Prostate gland (tissue), 2 donors: Measurements from ENCODE around the gene C9orf153.

ENCODE experiments used
- POLR2A ChIP-seq: fragments of 450-650 bp; IDR thresholded peaks from one replicate; pipeline ENCODE4 v1.6.1; 2016; ENCODE audit warnings: antibody characterized with exemption, mild to moderate bottlenecking
- POLR2AphosphoS5 ChIP-seq: sonication (generic); formaldehyde crosslinking; IDR thresholded peaks from one replicate; pipeline ENCODE4 v1.6.1; 2017; ENCODE audit warnings: antibody characterized with exemption
- TF ChIP-seq, protein P1 (sequence below), 4 experiments: fragments of 200-600 bp in 2 of 4; fragments of 450-650 bp in 2 of 4; sonication (generic) in 2 of 4; IDR thresholded peaks; 1 replicate in 3 of 4; 2 replicates in 1 of 4; pipeline ENCODE4 v1.5.1; 2016 to 2019; ENCODE audit warnings: antibody characterized with exemption in 4 of 4, mild to moderate bottlenecking in 2 of 4, moderate library complexity in 2 of 4

DNA sequence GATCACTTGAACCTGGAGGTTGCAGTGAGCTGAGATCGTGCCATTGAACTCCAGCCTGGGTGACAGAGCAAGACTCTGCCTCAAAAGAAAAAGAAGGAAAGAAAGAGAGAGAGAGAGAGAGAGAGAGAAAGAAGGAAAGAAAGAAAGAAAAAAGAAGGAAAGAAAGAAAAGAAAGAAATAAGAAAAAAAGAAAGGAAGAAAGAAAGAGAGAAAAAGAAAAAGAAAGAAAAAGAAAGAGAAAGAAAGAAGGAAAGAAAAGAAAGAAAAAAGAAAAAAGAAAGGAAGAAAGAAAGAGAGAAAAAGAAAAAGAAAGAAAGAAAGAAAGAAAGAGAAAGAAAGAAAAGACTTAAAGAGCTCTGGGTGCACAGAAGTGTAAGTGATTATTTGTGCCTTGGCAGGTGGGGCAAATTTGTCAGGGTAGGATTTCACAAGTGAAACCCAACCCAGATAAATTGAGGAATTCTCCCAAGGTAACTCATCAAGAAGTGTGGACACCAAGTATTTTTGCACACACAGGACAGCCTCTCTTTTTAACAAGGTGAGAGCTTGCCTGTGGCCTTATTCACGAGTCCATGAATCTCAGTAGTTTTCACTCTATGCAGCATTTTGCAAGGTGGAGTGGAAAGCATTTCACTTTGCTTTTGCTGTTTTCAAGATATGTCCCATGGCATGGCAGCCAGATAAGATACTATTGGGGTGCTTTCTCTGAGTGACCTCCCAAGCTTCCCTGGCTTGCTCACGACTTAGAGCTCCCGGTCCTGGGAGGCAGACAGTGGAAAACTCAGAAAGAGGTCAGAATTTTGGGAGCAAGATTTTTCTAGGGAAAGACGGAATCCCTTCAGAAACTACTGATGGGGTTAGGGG, 57.8 kb downstream of the C9orf153 start:
- TF ChIP-seq, protein P1, sequence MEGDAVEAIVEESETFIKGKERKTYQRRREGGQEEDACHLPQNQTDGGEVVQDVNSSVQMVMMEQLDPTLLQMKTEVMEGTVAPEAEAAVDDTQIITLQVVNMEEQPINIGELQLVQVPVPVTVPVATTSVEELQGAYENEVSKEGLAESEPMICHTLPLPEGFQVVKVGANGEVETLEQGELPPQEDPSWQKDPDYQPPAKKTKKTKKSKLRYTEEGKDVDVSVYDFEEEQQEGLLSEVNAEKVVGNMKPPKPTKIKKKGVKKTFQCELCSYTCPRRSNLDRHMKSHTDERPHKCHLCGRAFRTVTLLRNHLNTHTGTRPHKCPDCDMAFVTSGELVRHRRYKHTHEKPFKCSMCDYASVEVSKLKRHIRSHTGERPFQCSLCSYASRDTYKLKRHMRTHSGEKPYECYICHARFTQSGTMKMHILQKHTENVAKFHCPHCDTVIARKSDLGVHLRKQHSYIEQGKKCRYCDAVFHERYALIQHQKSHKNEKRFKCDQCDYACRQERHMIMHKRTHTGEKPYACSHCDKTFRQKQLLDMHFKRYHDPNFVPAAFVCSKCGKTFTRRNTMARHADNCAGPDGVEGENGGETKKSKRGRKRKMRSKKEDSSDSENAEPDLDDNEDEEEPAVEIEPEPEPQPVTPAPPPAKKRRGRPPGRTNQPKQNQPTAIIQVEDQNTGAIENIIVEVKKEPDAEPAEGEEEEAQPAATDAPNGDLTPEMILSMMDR (IDR thresholded peaks at IDR 0.05), result no peak
- no peak for TF ChIP-seq POLR2A
- no peak for TF ChIP-seq POLR2AphosphoS5
